GM21515 (cell line): ENCODE results near the gene CSNK1A1L.

Experiments
- ATAC-seq: cut with Tn5 transposase; IDR thresholded peaks from one replicate; pipeline ENCODE4 v1.9.1; 2021; ENCODE audit not compliant: unreplicated experiment

CSNK1A1L gene

DNA sequence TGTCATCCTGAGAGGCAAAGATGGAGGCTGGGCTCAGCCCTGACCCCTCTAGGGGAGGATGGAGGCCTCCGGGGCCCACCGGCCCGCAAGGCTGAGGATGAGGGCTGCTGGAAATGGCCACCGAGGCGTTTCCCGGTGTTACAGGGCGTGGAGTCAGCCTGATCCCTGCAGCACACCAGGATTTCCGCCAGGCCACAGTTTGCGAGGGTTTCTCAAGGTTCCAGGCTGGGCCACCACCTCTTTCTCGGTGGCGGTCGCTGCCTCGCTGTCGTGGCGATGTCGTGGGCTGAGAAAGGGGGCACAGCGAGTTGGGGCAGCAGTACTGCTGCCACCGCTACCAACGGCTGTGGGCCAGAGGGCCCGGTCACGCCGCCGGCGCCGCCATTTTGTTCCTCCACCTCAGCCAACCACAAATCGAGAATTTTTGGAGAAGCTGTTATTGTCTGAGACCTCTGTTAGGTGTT is at the start of gene CSNK1A1L:
TSS of gene CSNK1A1L (minus strand) at position 414 of the 464 bp plus-strand sequence. CDS start at position 6, 408 bp downstream.
- no peak for ATAC-seq

DNA sequence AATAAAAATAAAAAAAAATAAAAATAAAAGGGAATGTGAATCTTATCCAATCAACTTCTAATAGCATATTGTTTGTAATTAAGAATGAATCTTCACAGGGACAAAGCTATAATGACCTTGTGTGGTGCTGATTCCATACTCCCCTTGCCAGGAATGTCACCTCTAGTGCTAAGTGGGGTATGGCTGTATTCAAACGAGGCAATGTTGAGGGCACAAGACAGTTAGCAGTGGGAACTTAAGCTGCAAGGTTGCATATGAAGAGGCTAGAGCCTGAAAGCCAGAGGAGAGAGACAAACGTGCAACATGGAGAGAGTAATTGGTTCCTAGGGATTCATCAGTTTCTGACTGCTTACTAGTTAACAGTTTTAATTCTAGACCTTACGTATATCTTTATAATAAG is 43.9 kb upstream of the CSNK1A1L start:
- no peak for ATAC-seq

DNA sequence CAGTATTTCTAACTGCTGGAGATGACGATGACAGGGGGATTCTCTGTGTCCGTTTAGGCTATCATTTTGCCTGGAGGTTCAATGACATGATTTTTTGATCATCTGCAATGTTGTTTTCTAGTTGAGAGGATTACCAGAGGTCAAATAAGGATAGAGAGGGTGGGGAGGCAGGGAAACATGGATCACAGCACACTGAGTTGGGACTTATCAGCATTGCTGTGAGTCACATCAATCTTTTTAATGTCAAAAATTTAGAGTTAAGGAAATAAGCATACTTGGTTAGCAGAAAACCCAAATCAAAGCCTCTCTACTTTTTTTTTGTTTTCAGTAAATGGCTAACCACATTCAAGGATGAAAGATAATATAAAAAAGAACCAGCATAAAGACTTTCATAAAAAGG is 43.0 kb upstream of the CSNK1A1L start:
- ATAC-seq = no peak

DNA sequence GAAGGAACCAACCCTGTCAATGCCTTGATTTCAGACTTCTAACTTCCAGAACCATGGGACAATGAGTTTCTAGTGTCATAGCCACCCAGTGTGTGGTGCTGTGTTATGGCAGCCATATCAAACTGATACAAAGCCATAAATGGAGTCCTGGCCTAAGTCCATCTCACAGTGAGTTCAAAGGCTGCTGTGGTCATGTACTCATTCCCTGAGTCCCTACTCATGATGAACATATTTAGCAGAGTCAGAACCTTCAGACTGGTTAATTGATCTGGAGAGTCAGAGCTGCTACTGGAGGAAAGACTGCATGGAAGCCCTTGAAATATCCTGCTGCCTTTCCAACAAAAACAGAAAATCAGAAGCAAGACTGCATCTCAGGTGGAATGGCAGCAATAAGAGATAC is 39.2 kb upstream of the CSNK1A1L start:
- ATAC-seq = no peak

DNA sequence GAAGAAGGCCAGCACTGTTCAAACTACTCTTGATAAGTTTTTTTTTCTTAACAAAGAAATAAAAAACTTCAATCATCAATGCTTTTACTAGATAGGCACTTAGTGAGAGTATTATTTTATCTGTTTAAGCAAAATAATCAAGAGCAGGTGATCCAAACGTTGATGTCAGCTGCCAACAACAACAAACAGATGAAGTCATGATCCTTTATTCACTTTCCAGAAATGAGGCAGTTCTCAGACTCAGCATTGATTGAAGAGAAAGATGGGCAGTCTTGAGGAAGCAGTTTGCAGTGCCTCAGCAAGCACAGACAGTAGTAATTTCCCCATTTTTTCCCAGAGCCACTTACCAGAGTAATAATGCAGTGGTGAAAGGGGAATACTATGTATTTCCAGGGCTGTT is 38.4 kb upstream of the CSNK1A1L start:
- ATAC-seq = no peak

DNA sequence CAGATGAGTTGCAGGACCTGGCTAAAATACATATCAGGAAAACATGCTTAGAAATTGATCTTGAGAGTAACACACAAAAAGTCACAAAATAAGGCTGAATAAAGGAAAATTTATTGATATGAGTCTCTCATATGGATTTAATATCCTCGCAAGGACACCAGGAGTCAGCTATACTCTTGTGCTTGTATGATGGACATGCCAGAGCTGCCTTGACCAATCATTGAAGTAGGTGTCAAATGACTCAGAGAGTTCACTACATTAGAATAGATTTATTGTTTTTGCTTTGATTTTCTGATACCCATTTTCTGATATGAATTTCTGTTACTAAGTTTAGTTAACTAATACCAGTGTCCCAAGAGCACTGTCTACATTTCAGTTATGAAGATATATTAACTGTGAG is 37.4 kb upstream of the CSNK1A1L start:
- ATAC-seq = no peak

DNA sequence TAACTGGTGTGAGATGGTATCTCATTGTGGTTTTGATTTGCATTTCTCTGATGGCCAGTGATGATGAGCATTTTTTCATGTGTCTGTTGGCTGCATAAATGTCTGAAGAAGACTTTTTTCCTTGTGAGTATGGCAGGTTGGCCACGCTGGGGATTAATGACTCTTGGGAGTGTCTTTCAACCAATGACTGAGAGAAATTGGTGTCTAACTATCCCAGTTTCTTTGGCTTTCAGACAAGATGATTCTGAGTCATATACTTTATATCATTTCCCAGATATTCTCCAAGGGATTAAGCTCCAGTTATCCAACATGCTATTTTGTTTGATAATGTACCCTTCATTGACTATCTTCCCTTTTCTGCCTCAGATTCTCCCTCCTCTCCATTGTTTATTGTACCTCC is 35.5 kb upstream of the CSNK1A1L start:
- no peak for ATAC-seq

DNA sequence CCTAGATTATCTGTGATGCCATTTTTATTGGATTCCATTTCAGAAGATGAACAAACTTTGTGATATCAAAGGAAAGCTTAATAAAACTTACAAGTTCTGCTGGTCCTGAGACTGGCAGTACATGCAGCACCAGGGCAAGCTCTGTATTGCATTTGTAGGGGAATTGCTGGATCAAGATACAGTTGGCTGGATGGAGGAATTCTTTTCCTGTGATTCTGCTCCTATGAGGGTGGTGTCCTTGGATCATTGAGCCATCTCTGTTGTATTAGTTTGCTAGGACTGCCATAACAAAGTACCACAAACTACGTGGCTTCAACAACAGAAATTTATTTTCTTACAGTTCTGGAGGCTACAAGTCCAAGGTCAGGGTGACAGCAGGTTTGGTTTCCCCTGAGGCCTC is 33.9 kb upstream of the CSNK1A1L start:
- no peak for ATAC-seq

DNA sequence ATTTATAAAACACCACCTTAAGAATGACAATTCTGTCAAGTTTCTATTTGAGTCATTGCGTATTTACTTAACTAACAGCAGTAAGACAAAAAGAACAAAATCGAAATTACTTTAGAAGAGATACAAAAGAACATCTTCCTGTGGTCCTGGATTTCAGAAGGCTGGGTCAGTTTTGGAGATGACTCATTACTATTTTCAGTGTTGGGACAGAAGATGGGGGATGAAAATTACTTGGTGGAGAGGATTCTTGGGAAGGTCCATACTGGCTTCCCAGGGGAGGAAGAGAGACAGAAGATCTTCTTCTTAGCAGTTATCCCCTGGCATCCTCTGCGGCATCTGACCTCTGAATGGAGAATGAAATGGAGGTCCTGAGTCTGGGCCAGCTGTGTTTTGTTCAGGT is 33.5 kb upstream of the CSNK1A1L start:
- ATAC-seq = no peak

DNA sequence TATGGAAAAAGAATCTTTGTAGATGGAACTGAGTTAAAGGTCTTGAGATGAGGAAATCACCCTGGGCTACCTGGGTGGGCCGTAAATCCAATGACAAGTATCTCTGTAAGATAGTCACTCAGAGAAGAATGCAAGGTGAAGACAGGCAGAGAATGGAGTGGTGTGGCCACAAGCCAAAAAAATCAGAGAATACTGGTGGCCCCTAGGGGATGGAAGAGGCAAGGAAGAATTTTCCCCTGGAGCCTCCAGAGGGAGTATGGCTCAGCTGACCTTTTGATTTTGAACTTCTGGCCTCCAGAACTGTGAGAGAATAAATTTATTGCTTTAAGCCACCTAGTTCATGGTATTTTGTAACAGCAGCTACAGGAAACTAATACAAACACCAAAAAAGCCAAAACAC is 32.7 kb upstream of the CSNK1A1L start:
- ATAC-seq = no peak

DNA sequence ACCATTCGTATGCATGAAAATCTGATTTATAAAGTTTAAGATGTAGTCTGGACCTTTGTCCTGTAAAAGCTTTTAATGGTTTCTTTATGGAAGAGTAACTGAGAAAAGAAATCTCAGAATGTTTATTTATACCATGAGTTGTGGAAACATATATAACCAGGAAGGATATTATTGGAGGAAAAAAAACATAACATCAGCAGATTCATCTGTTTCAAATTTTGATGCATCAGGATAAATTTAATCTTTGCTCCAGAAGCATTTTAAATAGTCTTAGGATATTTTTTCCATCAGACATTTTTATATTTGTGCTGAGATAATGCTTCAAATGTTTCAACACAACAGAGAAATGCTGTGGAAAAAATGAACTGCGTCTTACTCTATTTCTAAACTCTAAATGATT is 31.2 kb upstream of the CSNK1A1L start:
- no peak for ATAC-seq

DNA sequence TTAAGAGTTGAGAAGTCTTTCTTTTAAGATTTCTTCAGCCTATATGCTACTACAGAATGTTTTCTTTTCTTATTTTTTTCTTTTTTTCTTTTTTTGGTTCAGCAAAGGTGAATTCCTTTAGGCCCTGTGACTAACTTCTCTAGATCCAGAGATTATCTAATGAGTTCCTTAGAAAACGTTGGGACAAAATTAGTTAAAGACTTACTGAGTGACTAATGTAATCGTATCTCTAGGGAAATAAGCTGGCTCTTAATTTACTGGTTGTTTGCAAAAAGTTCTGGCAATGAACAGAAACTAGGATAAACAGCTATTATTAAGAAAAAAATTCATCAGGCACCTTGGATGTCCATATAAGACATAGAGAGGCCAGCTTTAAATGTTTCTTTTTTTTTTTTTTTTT is 30.7 kb upstream of the CSNK1A1L start:
- ATAC-seq = no peak

DNA sequence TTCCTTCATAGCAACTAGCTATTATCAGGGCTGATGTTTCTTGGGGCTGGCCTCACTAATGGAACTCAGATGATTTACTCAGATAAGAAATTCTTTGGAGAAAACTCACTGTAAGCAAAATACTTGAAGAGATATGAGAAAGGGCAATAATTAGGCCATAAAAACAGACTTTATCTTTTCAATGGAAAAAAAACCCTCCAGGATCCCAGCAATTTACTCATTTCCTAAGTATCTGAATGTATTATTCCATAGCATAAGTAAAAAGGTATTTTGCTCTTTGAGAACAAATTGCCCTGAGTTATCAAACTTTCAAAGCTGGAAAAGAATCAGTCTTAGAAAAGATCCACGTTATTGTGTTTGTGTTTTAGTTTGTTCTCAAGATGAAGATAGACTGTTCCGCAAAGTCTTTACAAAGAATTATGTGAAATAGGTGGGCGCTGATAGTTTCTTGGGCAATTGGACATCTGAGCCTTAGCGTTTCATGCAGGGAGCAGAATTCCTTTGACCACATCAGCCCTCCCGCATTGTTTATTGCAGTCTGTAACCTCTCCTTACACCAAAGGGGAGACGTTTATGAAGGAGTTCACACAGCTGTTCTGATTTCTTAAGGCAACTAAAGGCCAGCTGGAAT is 29.1 kb upstream of the CSNK1A1L start:
- ATAC-seq = no peak

DNA sequence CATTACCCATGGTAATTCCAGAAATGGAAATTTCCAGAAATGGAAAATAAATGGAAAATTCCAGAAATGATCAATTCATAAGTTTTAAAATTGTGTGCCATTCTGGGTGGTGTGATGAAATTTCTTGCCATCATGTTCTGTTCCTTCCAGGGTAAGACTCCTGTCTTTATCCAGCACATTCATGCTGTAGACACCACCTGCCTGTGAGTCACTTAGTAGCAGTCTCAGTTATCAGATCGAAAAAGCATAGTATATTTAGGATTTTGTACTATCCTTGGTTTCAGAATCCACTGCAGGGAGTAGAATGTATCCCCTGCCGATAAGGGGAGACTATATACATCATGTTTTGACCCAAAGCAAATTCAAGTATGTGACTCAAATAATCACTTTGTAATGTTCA is 26.7 kb upstream of the CSNK1A1L start:
- no peak for ATAC-seq

DNA sequence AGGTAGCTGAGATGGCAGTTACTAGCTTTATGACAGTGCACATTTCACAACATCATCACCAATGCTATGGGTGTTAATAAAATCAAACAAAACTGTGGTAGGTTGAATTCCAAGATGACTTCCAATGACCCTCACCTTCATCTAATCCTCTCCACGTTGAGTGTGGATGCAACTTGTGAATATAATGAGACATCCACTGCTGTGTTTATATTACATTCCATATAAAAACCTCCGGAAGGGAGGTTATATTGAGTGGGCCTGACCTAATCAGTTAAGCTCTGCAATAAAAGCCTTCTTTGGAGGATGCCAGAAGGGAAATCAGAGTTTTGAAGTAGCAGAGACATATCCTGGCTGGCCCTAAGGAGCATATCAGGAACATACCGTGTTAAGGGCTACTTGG is 25.6 kb upstream of the CSNK1A1L start:
- ATAC-seq = no peak

DNA sequence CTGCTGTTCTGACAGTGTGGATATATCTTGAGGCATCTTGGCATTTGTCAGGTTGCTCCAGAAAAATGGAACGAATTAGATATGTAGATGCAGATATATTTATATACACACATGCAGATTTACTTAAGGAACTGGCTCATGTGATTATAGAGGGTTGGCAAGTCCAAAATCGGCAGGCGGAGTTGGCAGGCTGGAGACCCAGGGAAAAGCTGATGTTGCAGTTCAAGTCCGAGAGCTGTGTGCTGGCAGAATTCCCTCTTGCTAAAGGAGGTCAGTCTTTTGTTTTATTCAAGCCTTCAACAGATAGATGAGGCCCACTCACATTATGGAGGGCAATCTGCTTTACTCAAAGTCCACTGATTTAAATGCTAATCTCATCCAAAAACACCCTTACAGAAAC is 24.4 kb upstream of the CSNK1A1L start:
- ATAC-seq = no peak

DNA sequence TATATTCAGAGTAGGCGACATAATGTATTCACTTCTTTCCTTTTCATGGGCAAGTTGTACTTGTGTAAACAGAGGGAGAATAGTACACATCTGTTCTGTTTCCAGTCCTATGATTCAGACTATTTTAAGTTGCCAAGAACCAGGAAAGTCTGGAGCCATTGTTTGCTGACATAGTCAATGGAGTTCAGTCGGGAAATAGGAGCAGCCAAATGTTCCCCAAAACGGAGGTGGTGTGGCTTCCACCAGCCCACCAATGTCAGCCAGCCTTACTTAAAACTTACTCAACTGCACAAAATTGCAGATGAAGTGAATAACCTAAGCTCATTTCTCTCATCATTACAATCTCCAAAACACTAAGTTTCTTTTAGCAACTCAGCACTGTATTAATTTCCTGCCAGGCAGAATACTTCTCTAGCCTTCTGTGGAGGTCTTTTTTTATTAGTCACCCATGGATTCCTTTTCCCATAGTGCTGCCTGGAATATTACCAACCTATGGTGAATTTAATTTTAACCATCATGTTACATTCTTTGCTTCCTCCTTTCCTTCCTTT is 22.3 kb upstream of the CSNK1A1L start:
- ATAC-seq = no peak

DNA sequence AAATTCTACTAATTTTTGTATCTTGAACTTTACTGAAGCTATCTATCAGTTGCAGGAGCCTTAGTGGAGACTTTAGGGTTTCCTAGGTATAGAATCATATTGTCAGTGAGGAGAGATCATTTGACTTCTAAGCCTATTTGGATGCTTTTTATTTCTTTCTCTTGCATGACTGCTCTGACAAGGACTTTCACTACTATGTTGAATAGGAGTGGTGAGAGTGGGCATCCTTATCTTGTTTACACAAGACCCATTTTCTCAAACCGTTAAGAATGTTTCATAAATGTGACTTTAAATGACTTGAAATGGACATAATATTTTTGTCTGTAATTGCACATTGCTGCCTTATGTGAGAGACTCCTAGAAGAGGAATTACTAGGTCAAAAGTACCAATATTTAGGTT is 17.9 kb upstream of the CSNK1A1L start:
- ATAC-seq = no peak

DNA sequence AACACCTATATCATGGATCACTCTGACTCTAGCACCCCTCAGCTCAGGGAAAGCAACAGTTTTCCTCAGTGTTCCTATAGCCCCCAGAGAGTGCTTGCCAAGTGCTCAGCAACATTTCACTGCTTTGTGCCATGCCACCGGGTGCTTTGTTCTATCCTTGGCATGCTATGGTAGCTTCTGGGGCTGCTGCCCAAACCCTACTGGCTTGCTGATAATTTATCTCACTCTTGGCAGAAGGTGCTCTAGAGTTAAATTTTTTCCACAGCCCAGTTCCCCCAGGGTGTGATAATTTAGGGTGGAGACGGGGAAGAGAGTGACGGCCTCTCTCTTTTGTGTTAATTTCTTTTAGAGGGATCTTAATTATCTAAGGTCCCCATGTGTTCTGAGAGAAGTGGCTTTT is 12.6 kb upstream of the CSNK1A1L start:
- no peak for ATAC-seq

DNA sequence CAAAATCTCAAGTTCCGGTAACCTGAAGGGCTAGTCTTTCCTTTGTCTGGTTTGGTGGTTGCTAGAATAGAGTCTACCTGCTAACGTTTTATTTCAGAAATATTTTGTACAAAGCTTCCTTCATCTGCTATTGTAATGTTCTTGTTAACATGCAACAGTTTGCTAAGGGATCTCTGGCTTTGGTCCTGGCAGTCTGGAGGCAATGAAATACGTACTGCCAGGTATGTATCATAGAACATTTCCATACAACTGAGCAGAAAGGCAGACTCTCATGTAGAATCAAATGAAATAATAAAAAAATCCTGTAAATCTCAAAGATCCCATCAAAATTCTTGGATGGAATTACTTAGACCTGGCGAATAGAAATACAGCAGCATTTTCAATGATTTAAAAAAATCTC is 8.8 kb upstream of the CSNK1A1L start:
- no peak for ATAC-seq

DNA sequence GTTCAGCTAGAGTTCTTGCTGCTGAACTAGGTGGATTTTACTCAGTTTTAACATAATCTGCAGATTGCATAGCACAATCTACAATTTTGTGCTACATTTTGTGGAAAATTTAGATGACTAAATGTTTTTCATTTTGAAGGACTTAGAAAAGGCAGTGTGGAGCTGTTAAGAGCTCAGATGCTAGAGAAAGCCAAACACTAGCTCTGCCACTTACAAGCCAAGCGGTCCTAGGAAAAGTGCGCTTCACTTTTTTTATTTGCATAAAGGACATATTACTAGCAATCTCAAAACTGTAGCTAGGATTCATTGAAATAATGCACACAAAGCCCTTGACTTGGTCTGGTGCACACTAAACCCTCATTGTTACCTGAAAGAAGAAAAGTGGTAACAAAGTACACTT is 8.1 kb upstream of the CSNK1A1L start:
- ATAC-seq = no peak

DNA sequence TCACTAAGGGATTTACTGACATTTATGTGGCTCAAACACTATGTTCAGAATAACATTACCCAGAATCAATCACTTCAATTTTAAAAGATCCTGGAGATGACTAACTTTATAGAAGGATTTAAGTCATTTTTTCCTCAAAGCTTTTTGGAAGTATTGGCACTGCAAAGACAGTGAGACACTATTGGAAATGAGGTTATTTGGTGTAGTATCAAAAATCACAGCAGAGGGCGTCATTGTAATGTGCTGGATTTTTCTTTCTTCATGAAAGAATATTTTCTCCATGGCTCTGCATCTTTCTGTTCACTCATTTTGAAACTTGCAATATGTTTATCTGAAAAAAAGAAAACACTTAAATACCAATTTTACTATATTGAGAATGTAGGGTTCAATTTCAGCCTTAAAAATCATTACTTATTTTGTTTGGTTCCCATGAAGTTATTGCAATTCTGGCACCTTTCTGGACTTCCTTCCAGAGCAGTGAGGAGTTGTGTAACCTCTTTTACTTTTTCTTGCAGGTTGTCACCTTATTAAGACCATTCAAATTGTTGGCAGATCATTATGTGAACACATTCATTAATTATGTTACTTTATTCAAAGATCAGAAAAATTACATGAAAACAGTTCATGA is 3.7 kb upstream of the CSNK1A1L start:
- peak; percentile 52 for ATAC-seq

DNA sequence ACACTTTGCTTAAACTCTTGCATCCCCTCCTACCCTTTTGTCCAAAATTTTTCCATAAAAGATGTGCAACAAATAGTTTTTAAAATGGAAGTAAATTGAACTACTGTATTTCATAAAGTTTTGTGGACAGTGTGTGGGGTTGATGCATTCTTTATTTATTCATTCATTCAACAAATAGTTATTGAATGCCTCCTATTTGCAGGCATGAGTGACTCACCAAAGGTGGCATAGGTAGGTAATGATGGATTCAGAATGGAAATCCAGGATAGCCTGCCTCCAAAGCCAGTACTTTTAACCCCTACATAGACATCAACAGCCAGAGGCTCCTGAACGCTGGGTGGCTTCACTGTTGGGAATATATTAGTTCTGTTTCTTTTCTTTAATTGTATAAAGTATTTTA is 2.4 kb upstream of the CSNK1A1L start:
- ATAC-seq = no peak
